ENCODE data around the gene PPTC7.
"Not testable (repeated sequence)": the region's sequence is repeated elsewhere in the genome, so short reads cannot be mapped to it uniquely, and the experiment has no call there.

The PPTC7 gene

DNA sequence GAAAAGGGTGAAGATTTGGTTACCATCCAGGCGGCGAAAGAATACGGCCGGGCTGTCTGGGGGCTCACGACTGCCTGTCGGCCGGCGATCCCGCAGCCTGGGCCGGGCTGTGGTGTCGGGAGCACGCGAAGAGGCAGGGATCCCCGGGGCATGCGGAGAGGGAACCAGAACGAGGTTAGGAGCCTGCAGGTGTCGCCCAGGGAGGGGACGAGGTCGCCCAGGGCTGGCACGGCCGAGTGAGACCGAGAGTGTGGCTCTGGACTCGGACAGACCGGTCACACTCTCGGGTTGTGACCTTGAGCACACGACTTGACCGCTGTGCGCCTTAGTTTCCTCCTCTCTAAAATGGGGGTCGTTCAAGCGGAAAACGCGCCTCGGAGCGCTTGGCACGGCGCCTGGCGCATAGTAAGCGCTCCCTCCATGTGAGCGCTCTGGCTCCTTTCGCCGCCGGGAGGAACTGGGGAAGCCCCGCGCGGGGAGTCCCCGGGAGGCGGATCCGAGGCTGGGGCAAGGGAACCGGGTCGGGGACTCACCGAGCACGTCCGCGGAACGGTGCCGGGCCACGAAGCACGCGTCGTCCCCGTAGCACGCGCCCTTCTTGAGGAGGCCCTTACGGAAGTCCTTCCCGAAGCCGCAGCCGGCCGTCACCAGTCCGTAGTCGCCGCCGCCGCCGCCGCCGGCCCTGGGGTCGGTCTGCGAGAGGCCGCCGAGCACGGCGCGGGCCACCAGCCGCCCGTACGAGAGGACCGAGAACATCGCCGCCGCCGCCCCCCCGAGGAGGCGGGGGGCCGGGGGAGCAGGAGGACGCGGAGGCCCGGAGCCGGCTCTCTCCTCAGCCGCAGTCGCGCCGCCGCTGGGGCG lies 612 bp downstream of the PPTC7 start:
- H3K4me1 ChIP-seq (ENCODE audit: insufficient read depth, low read length): peaks cover 54% of the 10 kb centered on the region
- peak overlapping the region; percentile 62 for H3K9ac ChIP-seq (ENCODE audit: low read length)
- no peaks in the 10 kb centered on the region for H3K27me3 ChIP-seq (ENCODE audit: control insufficient read depth in 1 of 2, insufficient read depth in 2 of 2, low read length in 2 of 2)
- no peaks in the 10 kb centered on the region for H3K36me3 ChIP-seq (ENCODE audit: insufficient read depth, low read length)
- peak overlapping the region; percentile 89 for H3K27ac ChIP-seq (ENCODE audit: low read depth, low read length)
- peak overlapping the region; percentile 80 to 82 for H3K4me3 ChIP-seq (ENCODE audit: low read depth in 1 of 2, low read length in 2 of 2)
- no peaks in the 10 kb centered on the region for H3K9me3 ChIP-seq (ENCODE audit: low read length)

DNA sequence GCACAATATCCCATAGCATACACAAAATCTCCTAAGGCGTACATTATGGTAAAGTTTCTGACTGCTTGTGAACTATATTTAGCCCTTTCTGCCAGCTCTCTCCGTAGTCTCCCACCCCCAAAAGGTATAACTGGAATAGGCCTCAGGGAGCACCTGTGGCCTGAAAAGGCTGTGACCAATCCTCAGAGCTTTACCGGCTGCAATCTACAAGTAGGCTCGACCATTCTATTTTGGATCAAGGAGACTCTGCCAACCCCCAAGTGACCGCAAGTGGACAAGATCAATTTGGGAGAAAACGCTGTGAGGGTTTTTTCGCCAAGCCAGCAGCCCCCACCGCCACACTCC lies 1.2 kb downstream of the PPTC7 start:
- Histone ChIP-seq H3K4me1 (ENCODE audit: insufficient read depth, low read length) (peaks cover 57% of the 10 kb centered on the region), H3K9ac (ENCODE audit: low read length) (peak overlapping the region; percentile 62), H3K27ac (ENCODE audit: low read depth, low read length) (peak overlapping the region; percentile 89)

DNA sequence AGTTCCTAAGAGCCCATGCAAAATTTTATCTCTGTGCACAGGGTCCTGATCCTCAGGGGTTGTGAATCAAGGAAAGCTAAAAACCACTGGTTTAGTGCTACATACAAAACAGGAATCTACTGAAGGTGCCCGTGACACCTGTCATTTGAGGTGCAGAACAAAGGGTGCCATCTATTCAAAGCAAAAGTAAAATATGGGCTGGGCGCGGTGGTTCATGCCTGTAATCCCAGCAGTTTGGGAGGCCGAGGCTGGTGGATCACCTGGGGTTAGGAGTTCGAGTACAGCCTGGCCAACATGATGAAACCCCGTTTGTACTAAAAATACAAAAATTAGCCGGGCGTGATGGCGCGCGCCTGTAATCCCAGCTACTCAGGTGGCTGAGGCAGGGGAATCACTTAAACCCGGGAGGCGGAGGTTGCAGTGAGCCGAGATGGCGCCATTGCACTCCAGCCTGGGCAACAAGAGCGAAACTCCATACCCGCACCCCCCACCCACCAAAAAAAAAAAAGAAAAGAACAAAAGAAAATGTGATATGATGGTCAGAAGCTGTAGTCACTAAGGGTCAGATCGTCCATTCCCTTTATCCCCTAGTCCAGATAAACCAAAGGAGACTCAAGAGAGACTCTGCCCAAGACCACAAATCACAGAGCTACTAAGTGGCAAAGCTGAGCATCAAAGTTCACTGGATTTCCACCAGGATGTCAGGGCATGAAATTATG lies 3.4 kb downstream of the PPTC7 start:
- H3K4me3 ChIP-seq (ENCODE audit: low read depth in 1 of 2, low read length in 2 of 2): no peak overlapping the region
- no peaks in the 10 kb centered on the region for H3K36me3 ChIP-seq (ENCODE audit: insufficient read depth, low read length)
- H3K4me1 ChIP-seq (ENCODE audit: insufficient read depth, low read length): peaks cover 52% of the 10 kb centered on the region
- H3K9ac ChIP-seq (ENCODE audit: low read length): no peak overlapping the region
- no peaks in the 10 kb centered on the region for H3K27me3 ChIP-seq (ENCODE audit: control insufficient read depth in 1 of 2, insufficient read depth in 2 of 2, low read length in 2 of 2)
- H3K9me3 ChIP-seq (ENCODE audit: low read length): no peaks in the 10 kb centered on the region
- H3K27ac ChIP-seq (ENCODE audit: low read depth, low read length): no peak overlapping the region

More for the DNA sequence above, 1.2 kb downstream of the PPTC7 start:
- H3K36me3 ChIP-seq (ENCODE audit: insufficient read depth, low read length): no peaks in the 10 kb centered on the region
- peak overlapping the region; percentile 80 to 82 for H3K4me3 ChIP-seq (ENCODE audit: low read depth in 1 of 2, low read length in 2 of 2)
- H3K27me3 ChIP-seq (ENCODE audit: control insufficient read depth in 1 of 2, insufficient read depth in 2 of 2, low read length in 2 of 2): no peaks in the 10 kb centered on the region
- no peaks in the 10 kb centered on the region for H3K9me3 ChIP-seq (ENCODE audit: low read length)

DNA sequence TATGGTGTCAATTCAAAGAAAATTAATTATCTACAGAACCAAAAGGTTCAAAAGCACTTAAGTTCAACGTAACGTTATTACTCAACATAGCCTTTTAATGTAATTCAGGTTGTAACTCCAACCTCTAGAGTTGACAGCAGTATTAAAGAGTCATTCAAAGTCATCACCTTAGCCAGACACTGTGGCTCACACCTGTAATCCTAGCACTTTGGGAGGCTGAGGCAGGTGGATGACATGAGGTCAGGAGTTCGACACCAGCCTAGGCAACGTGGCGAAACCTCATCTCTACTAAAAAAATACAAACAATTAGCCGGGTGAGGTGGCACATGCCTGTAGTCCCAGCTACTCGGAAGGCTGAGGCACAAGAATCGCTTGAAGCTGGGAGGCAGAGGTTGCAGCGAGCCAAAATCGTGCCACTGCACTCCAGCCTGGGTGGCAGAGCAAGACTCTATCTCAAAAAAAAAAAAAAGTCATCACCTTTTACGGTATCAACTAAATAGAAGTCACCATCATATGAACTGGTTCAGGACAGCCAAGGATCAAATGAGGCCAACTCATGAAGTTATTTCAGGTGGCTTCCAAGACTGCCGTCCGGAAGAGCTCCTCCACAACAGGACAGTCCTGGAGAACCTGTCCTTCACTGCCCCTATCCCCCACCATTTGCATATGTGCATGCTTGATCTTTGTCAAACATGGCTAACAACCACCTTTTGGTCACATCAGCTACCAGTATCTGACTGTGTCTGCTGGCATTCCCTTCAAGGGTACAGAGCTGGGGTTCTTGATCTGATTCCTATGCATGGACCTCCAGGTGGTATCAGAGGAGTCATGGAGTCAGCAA lies 4.2 kb downstream of the PPTC7 start:
- no peaks in the 10 kb centered on the region for H3K27me3 ChIP-seq (ENCODE audit: control insufficient read depth in 1 of 2, insufficient read depth in 2 of 2, low read length in 2 of 2)
- H3K4me3 ChIP-seq (ENCODE audit: low read depth in 1 of 2, low read length in 2 of 2): no peak overlapping the region
- H3K9me3 ChIP-seq (ENCODE audit: low read length): no peaks in the 10 kb centered on the region
- no peak overlapping the region for H3K9ac ChIP-seq (ENCODE audit: low read length)
- H3K36me3 ChIP-seq (ENCODE audit: insufficient read depth, low read length): no peaks in the 10 kb centered on the region
- H3K4me1 ChIP-seq (ENCODE audit: insufficient read depth, low read length): peaks cover 51% of the 10 kb centered on the region
- H3K27ac ChIP-seq (ENCODE audit: low read depth, low read length): no peak overlapping the region

DNA sequence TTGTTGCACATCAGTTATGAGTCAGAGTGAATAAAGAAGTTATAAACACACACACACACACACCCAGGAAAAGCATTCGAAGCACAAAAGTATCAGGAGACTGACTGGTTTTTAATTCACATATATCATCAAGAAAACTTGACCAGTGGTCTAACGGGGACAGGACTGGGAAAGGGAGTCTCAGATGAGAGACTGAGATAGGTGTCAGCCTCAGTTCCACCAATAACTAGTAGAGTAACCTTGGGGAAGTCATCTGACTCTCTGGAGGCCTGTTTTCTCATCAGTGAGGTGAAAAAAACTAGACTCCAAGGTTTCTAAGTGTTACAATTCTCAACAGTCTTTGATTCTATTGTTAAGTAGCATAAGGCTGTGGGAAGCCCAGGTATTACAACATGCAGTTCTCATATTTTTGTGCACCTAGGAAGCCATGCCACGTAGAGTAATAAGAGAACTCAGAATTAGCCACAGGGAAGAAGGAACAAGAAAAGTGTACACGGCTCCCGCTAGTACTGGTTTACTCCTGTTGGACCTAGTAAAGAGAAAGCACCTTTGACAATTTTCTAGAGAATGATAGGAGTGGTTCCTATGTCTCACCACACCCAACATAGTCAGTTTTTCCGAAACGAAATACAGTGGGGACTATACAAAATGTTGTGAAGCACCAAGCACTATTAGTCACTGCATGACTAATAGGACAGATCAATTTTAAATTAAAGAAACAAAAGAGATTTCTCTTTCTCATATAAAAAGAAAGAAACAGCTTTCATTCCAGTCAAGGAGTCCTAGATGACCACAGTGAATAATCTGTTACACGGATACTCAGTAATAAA lies 5.0 kb downstream of the PPTC7 start:
- Histone ChIP-seq H3K9ac (ENCODE audit: low read length) (no peak overlapping the region), H3K36me3 (ENCODE audit: insufficient read depth, low read length) (no peaks in the 10 kb centered on the region), H3K27ac (ENCODE audit: low read depth, low read length) (peak overlapping the region; percentile 54), H3K4me1 (ENCODE audit: insufficient read depth, low read length) (peaks cover 45% of the 10 kb centered on the region), H3K9me3 (ENCODE audit: low read length) (no peaks in the 10 kb centered on the region), H3K27me3 (ENCODE audit: control insufficient read depth in 1 of 2, insufficient read depth in 2 of 2, low read length in 2 of 2) (no peaks in the 10 kb centered on the region), H3K4me3 (ENCODE audit: low read depth in 1 of 2, low read length in 2 of 2) (no peak overlapping the region)

DNA sequence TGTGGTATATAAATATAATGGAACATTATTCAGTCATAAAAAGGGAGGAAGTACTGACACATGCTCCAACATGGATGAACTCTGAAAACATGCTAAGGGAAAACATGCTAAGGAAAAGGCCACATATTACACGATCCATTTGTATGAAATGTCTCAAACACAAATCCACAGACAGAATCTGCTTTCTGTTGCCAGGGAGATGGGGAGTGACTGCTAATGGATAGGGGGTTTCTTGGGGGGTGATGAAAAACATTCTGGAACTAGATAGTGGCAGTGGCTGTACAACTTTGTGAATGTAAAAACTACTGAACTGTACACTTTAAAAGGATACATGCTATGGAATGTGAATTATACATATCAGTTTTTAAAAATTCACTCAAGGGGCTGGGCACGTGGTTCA lies 6.6 kb downstream of the PPTC7 start:
- H3K9me3 ChIP-seq (ENCODE audit: low read length): no peaks in the 10 kb centered on the region
- no peak overlapping the region for H3K9ac ChIP-seq (ENCODE audit: low read length)
- no peaks in the 10 kb centered on the region for H3K27me3 ChIP-seq (ENCODE audit: control insufficient read depth in 1 of 2, insufficient read depth in 2 of 2, low read length in 2 of 2)
- H3K4me3 ChIP-seq (ENCODE audit: low read depth in 1 of 2, low read length in 2 of 2): no peak overlapping the region
- H3K36me3 ChIP-seq (ENCODE audit: insufficient read depth, low read length): no peaks in the 10 kb centered on the region
- no peak overlapping the region for H3K27ac ChIP-seq (ENCODE audit: low read depth, low read length)
- H3K4me1 ChIP-seq (ENCODE audit: insufficient read depth, low read length): peaks cover 45% of the 10 kb centered on the region

DNA sequence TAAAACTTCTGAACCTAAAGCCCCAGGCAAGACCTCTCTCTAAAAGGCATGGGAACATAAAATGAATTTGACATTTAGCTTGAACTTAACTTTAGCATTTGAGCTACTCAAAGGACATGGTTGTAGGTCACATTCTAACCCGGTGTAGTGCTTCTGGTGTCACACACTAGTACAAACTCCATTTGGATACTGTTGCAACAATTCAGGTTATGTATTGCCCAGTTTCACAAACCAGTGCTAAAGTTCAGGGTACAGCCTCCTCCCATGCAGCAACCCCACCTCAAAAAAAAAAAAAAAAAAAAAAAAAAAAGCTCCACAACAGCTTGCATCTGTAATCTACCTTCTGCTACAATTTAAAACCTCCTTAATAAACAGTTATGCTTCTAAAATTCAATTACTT lies 7.8 kb downstream of the PPTC7 start:
- Histone ChIP-seq H3K36me3 (ENCODE audit: insufficient read depth, low read length) (no peaks in the 10 kb centered on the region), H3K4me1 (ENCODE audit: insufficient read depth, low read length) (peaks cover 39% of the 10 kb centered on the region), H3K27me3 (ENCODE audit: control insufficient read depth in 1 of 2, insufficient read depth in 2 of 2, low read length in 2 of 2) (no peaks in the 10 kb centered on the region), H3K9me3 (ENCODE audit: low read length) (no peaks in the 10 kb centered on the region), H3K4me3 (ENCODE audit: low read depth in 1 of 2, low read length in 2 of 2) (no peak overlapping the region), H3K27ac (ENCODE audit: low read depth, low read length) (no peak overlapping the region), H3K9ac (ENCODE audit: low read length) (no peak overlapping the region)

DNA sequence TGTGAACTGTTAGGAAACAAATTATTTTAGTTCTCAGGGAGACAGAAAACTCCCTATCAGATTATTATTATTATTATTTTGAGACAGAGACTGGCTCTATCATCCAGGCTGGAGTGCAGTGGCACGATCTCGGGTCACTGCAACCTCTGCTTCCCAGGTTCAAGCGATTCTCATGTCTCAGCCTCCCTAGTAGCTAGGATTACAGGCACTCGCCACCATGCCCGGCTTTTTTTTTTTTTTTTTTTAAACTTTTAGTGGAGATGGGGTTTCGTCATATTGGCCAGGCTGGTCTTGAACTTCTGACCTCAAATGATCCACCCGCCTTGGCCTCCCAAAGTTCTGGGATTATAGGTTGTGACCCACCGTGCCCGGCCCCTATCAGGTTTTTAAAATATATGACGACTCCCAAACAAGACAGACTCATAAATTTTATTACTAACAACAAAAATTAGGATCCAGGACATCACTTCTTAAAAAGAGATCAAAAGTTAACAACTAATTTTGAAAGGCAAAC lies 8.3 kb downstream of the PPTC7 start:
- H3K9ac ChIP-seq (ENCODE audit: low read length); H3K27ac ChIP-seq (ENCODE audit: low read depth, low read length); H3K9me3 ChIP-seq (ENCODE audit: low read length); H3K36me3 ChIP-seq (ENCODE audit: insufficient read depth, low read length); H3K4me3 ChIP-seq (ENCODE audit: low read depth in 1 of 2, low read length in 2 of 2); H3K27me3 ChIP-seq (ENCODE audit: control insufficient read depth in 1 of 2, insufficient read depth in 2 of 2, low read length in 2 of 2): not testable (repeated sequence)
- H3K4me1 ChIP-seq (ENCODE audit: insufficient read depth, low read length): peaks cover 39% of the 10 kb centered on the region

DNA sequence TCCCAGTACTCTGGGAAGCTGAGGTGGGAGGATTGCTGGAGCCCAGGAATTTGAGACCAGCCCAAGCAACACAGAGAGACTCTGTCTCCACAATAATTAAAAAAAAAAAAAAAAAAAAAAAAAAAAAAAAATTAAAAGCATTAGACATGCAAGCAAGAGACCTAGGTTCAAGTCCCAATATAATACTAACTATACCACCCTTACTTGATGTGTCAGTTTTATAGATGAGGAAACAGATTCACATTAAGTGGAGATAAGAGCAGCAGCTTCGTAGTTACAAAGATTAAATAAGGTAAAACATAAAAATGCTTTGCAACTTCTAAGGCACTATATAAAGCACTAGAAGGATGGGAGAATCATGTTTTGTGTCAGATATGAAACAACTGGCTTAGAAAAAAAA lies 9.1 kb downstream of the PPTC7 start:
- peaks cover 33% of the 10 kb centered on the region for H3K4me1 ChIP-seq (ENCODE audit: insufficient read depth, low read length)
- no peak overlapping the region for H3K27ac ChIP-seq (ENCODE audit: low read depth, low read length)
- no peaks in the 10 kb centered on the region for H3K27me3 ChIP-seq (ENCODE audit: control insufficient read depth in 1 of 2, insufficient read depth in 2 of 2, low read length in 2 of 2)
- H3K9ac ChIP-seq (ENCODE audit: low read length): no peak overlapping the region
- H3K4me3 ChIP-seq (ENCODE audit: low read depth in 1 of 2, low read length in 2 of 2): no peak overlapping the region
- peaks cover 4% of the 10 kb centered on the region for H3K9me3 ChIP-seq (ENCODE audit: low read length)
- H3K36me3 ChIP-seq (ENCODE audit: insufficient read depth, low read length): no peaks in the 10 kb centered on the region

DNA sequence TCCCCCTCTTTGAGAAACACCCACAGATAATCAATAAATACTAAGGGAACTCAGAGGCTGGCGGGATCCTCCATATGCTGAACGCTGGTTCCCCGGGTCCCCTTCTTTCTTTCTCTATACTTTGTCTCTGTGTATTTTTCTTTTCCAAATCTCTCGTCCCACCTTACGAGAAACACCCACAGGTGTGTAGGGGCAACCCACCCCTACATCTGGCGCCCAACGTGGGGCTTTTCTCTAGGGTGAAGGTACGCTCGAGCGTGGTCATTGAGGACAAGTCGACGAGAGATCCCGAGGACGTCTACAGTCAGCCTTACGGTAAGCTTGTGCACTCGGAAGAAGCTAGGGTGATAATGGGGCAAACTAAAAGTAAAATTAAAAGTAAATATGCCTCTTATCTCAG lies 12.3 kb downstream of the PPTC7 start:
- H3K4me3 ChIP-seq (ENCODE audit: low read depth in 1 of 2, low read length in 2 of 2); H3K27ac ChIP-seq (ENCODE audit: low read depth, low read length); H3K9ac ChIP-seq (ENCODE audit: low read length); H3K27me3 ChIP-seq (ENCODE audit: control insufficient read depth in 1 of 2, insufficient read depth in 2 of 2, low read length in 2 of 2); H3K9me3 ChIP-seq (ENCODE audit: low read length); H3K36me3 ChIP-seq (ENCODE audit: insufficient read depth, low read length): not testable (repeated sequence)
- peaks cover 21% of the 10 kb centered on the region for H3K4me1 ChIP-seq (ENCODE audit: insufficient read depth, low read length)
